Measurements from ENCODE around the gene BAHCC1.

DNA sequence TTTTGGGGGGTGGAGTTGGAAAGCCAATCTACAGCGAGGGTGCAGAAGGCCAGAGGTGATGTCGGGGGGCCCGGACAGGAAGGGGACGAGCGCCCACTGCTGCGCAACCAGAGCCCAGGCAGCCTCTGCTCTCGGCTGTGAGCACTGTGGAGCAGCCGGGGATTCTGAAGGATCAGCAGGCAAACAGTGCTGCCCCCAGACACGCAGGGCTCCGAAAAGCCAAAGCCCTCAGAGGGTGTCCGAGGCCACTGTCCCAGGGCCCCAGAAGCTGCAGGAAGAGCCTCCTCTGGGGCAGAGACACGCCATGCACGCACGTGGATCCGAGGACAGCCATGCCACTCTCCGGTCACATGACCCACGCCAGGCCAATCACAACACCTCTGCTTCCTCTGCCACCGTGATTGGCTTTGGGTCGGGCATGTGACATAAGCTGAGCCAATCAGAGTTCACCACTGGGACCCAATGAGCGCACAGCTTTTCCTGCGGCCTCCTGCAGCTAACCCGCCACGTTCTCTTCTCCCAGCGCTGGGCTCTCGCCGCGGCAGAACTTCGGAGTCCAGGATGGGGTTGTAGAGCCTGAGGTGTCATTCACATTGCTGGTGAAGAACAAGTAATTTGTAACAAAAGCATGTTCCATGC is 76.7 kb downstream of the BAHCC1 start:
- TF ChIP-seq, protein P1, sequence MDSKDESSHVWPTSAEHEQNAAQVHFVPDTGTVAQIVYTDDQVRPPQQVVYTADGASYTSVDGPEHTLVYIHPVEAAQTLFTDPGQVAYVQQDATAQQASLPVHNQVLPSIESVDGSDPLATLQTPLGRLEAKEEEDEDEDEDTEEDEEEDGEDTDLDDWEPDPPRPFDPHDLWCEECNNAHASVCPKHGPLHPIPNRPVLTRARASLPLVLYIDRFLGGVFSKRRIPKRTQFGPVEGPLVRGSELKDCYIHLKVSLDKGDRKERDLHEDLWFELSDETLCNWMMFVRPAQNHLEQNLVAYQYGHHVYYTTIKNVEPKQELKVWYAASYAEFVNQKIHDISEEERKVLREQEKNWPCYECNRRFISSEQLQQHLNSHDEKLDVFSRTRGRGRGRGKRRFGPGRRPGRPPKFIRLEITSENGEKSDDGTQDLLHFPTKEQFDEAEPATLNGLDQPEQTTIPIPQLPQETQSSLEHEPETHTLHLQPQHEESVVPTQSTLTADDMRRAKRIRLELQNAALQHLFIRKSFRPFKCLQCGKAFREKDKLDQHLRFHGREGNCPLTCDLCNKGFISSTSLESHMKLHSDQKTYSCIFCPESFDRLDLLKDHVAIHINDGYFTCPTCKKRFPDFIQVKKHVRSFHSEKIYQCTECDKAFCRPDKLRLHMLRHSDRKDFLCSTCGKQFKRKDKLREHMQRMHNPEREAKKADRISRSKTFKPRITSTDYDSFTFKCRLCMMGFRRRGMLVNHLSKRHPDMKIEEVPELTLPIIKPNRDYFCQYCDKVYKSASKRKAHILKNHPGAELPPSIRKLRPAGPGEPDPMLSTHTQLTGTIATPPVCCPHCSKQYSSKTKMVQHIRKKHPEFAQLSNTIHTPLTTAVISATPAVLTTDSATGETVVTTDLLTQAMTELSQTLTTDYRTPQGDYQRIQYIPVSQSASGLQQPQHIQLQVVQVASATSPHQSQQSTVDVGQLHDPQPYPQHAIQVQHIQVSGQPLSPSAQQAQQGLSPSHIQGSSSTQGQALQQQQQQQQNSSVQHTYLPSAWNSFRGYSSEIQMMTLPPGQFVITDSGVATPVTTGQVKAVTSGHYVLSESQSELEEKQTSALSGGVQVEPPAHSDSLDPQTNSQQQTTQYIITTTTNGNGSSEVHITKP (IDR thresholded peaks at IDR 0.05; ENCODE audit: partially characterized antibody) = no peak
- TF ChIP-seq ZNF407 (IDR thresholded peaks at IDR 0.05; ENCODE audit: low read depth) (no peak), U2AF2 (optimal IDR thresholded peaks at IDR 0.05; ENCODE audit: low read depth, low read length) (no peak), RCOR1 (IDR thresholded peaks at IDR 0.05; ENCODE audit: borderline replicate concordance in 1 of 2, low read depth in 2 of 2, low read length in 2 of 2) (0 out of 4 replicates have a peak, but pooled peaks of 1 of the 2 experiments have one; percentile 25), POLR2AphosphoS5 (IDR thresholded peaks at IDR 0.05; ENCODE audit: control insufficient read depth, insufficient read depth, low read depth, low read length) (peak; percentile 27; the same call in 1 of the 2 replicates), ZNF707 (CRISPR knock-in tag; conservative IDR thresholded peaks at IDR 0.05) (no peak), ZNF124 (CRISPR knock-in tag; IDR thresholded peaks at IDR 0.05) (0 out of 2 replicates have a peak, but pooled peaks have one; percentile 66), KLF13 (tag; IDR thresholded peaks at IDR 0.05; ENCODE audit: borderline replicate concordance, low read depth) (0 out of 2 replicates have a peak, but pooled peaks have one; percentile 16), KLF1 (tag; IDR thresholded peaks at IDR 0.05) (no peak), FOXJ3 (CRISPR knock-in tag; IDR thresholded peaks at IDR 0.05) (no peak), ATF1 (CRISPR knock-in tag; IDR thresholded peaks at IDR 0.05) (no peak), ATF1 (tag; IDR thresholded peaks at IDR 0.05) (peak; percentile 73), SRSF7 (optimal IDR thresholded peaks at IDR 0.05; ENCODE audit: low read depth, low read length) (no peak), POLR2A (conservative IDR thresholded peaks at IDR 0.05) (peak; percentile 73)
